ENCODE results near the gene CHRM1. TPM values are rescaled to one million over a fixed set of nuclear protein-coding genes. Genes with fewer than 3 reads are reported as not detected.

CHRM1 gene
- polyA plus RNA-seq, 1 experiment, result not detected

GRCh38 chr11:62919476-62919875 lies 1.7 kb downstream of the CHRM1 start:
- CTCF ChIA-PET, result interaction anchor here (2.6 to 8.7 kb wide), 2 partner anchors 14 to 105 kb away, joined by 10 to 58 read pairs; no protein-coding TSS in a partner anchor
- peaks cover 50% of the 10 kb centered on the region for H3K27me3 ChIP-seq (ENCODE audit: control insufficient read depth, insufficient read depth, low read length)
- no peak overlapping the region for H3K4me3 ChIP-seq (ENCODE audit: low read depth, low read length)
- no peak for DNase-seq (ENCODE audit: low read depth, low spot score)
- H3K9me3 ChIP-seq (ENCODE audit: control insufficient read depth, insufficient read depth, low read length), result no peaks in the 10 kb centered on the region; the same call in 1 of the 2 replicates
- POLR2A ChIA-PET, result no interaction called here
- TF ChIP-seq, protein P1, sequence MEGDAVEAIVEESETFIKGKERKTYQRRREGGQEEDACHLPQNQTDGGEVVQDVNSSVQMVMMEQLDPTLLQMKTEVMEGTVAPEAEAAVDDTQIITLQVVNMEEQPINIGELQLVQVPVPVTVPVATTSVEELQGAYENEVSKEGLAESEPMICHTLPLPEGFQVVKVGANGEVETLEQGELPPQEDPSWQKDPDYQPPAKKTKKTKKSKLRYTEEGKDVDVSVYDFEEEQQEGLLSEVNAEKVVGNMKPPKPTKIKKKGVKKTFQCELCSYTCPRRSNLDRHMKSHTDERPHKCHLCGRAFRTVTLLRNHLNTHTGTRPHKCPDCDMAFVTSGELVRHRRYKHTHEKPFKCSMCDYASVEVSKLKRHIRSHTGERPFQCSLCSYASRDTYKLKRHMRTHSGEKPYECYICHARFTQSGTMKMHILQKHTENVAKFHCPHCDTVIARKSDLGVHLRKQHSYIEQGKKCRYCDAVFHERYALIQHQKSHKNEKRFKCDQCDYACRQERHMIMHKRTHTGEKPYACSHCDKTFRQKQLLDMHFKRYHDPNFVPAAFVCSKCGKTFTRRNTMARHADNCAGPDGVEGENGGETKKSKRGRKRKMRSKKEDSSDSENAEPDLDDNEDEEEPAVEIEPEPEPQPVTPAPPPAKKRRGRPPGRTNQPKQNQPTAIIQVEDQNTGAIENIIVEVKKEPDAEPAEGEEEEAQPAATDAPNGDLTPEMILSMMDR (IDR thresholded peaks at IDR 0.05; ENCODE audit: low read depth, low read length), result no peak
- H3K27ac ChIP-seq (ENCODE audit: low read depth, low read length), result no peak overlapping the region

DNA sequence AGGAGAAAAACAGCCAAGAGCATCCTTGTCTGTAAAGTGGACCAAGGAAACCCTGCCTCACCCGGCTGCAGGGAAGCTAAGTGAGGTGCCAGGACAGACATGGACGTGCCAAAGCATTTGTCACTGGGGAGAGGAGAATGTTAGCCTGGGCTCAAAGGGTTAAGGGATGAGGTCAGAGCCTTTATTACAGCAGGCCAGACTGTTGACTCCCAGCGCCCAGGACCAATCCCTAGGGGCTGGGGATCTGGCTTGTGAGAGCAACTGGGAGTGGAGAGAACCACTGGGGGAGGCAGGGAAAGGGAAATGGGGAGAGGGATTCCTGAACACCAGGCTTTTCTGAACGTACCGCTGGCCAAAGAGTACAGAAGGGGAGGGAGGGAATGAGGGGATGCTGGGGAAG lies 2.6 kb downstream of the CHRM1 start:
- ChIA-PET CTCF (interaction anchor here (1.8 to 8.7 kb wide), 3 partner anchors 13 to 117 kb away, joined by 5 to 58 read pairs (median 8); no protein-coding TSS in a partner anchor), POLR2A (no interaction called here)
- Histone ChIP-seq H3K27me3 (ENCODE audit: control insufficient read depth, insufficient read depth, low read length) (peaks cover 41% of the 10 kb centered on the region), H3K4me3 (ENCODE audit: low read depth, low read length) (no peak overlapping the region), H3K27ac (ENCODE audit: low read depth, low read length) (no peak overlapping the region), H3K9me3 (ENCODE audit: control insufficient read depth, insufficient read depth, low read length) (no peaks in the 10 kb centered on the region; the same call in 1 of the 2 replicates)
- TF ChIP-seq, protein P1 (IDR thresholded peaks at IDR 0.05; ENCODE audit: low read depth, low read length), result no peak
- DNase-seq (ENCODE audit: low read depth, low spot score), result no peak

DNA sequence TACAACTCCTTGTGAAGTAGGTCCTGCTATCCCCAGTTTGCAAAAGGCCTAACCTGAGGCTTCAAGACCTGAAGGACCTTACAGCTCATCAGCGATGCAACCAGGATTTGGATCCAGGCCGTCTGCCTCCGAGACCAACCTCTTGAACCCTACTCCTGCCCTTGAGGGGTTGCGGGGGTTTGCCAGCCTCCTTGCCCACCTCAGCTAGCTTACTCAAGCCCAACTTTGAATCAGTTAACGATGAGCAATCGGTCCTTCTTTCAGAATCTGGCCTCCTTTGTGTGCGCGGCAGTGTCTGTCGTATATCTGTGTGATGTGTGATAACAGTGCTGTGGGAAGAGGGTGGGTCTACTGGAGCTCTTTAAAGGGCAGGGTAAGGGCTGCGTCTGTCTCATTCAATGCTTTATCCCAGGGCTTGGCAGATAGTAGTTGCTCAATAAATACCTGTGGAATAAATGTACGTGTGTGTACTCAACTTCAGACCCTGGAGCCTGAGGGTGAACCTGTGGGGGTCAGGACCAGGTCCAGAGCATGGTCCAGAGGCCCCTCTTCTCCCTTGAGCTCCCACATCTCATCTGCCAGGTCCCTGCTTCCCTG lies 3.2 kb downstream of the CHRM1 start:
- POLR2A ChIA-PET, result no interaction called here
- no peaks in the 10 kb centered on the region; the same call in 1 of the 2 replicates for H3K9me3 ChIP-seq (ENCODE audit: control insufficient read depth, insufficient read depth, low read length)
- peaks cover 36% of the 10 kb centered on the region for H3K27me3 ChIP-seq (ENCODE audit: control insufficient read depth, insufficient read depth, low read length)
- no peak overlapping the region for H3K4me3 ChIP-seq (ENCODE audit: low read depth, low read length)
- CTCF ChIA-PET, result interaction anchor here (1.0 to 8.7 kb wide), 5 partner anchors 10 to 118 kb away, joined by 3 to 58 read pairs (median 5); no protein-coding TSS in a partner anchor
- no peak overlapping the region for H3K27ac ChIP-seq (ENCODE audit: low read depth, low read length)
- no peak for DNase-seq (ENCODE audit: low read depth, low spot score)
- TF ChIP-seq, protein P1 (IDR thresholded peaks at IDR 0.05; ENCODE audit: low read depth, low read length), result no peak

DNA sequence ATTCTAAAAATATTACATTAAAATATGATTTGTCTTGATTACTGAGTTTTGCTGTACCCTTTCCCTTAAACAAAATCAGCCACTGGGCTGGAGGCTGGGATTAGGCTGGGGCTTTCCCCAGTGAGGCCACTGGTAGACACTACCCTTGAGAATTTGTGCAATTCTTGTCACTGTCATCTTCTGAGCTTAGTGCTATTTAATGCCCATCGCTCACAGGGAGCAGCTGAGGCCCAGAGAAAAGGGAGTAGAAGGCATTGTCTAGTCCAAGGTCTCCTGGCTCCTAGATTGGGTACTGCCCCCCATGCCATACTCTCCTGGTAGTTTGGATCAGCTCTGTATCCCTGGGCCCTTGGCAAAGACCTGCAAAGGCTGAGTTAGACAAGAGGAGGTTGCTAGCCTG lies 6.7 kb downstream of the CHRM1 start:
- Histone ChIP-seq H3K27me3 (ENCODE audit: control insufficient read depth, insufficient read depth, low read length) (peaks cover 13% of the 10 kb centered on the region), H3K4me3 (ENCODE audit: low read depth, low read length) (no peak overlapping the region), H3K9me3 (ENCODE audit: control insufficient read depth, insufficient read depth, low read length) (no peaks in the 10 kb centered on the region; the same call in 1 of the 2 replicates), H3K27ac (ENCODE audit: low read depth, low read length) (no peak overlapping the region)
- TF ChIP-seq, protein P1 (IDR thresholded peaks at IDR 0.05; ENCODE audit: low read depth, low read length), result no peak
- ChIA-PET POLR2A (no interaction called here), CTCF (interaction anchor here (1.3 to 14.6 kb wide), 3 partner anchors 8 to 107 kb away, joined by 3 to 567 read pairs (median 21); no protein-coding TSS in a partner anchor)
- DNase-seq (ENCODE audit: low read depth, low spot score), result no peak

- ChIA-PET POLR2A (no interaction called here), CTCF (interaction anchor here (14.6 kb wide), 1 partner anchor 109 kb away, joined by 567 read pairs; no protein-coding TSS in a partner anchor)
- H3K27ac ChIP-seq (ENCODE audit: low read depth, low read length), result no peak overlapping the region
Observed at GRCh38 chr11:62912268-62912667, 8.9 kb downstream of the CHRM1 start.

More at GRCh38 chr11:62912268-62912667, 8.9 kb downstream of the CHRM1 start:
- TF ChIP-seq, protein P1 (IDR thresholded peaks at IDR 0.05; ENCODE audit: low read depth, low read length), result no peak
- no peak for DNase-seq (ENCODE audit: low read depth, low spot score)
- H3K27me3 ChIP-seq (ENCODE audit: control insufficient read depth, insufficient read depth, low read length), result peaks cover 8% of the 10 kb centered on the region
- H3K4me3 ChIP-seq (ENCODE audit: low read depth, low read length), result no peak overlapping the region
- H3K9me3 ChIP-seq (ENCODE audit: control insufficient read depth, insufficient read depth, low read length), result no peaks in the 10 kb centered on the region; the same call in 1 of the 2 replicates
